WTC11 (cell line): ENCODE results near the gene CUL1. TPM values are rescaled to one million over a fixed set of nuclear protein-coding genes. Genes with fewer than 3 reads are reported as not detected.

Experiments used
- ATAC-seq: fragments of 200-7000 bp; cut with Tn5 transposase; 2 replicates; pipeline ENCODE4 v1.10.0; 2021; ENCODE audit warnings: mild to moderate bottlenecking, moderate library complexity
- CTCF ChIA-PET: fragments of 300-600 bp; sonication (Branson Sonifier 250); formaldehyde crosslinking; loops from one replicate; lab custom pipeline; 2021; ENCODE audit warnings: antibody characterized with exemption; lab: Charles Lee
- POLR2A ChIA-PET: fragments of 350-600 bp; sonication (Branson Sonifier 250); formaldehyde crosslinking; loops from one replicate; lab custom pipeline; 2021; ENCODE audit warnings: antibody characterized with exemption; lab: Charles Lee
- DNase-seq: peaks from one replicate; pipeline ENCODE4 v3.0.0; 2021; ENCODE audit warnings: low spot score
- H3K27ac Mint-ChIP-seq: 2 replicates; pipeline ENCODE4 v1.8.0; 2021; ENCODE audit warnings: mixed read lengths
- H3K27me3 Mint-ChIP-seq: 2 replicates; pipeline ENCODE4 v1.8.0; 2021; ENCODE audit warnings: low read depth, mild to moderate bottlenecking, moderate library complexity, mixed read lengths
- H3K36me3 Mint-ChIP-seq: 2 replicates; pipeline ENCODE4 v1.8.0; 2021; ENCODE audit warnings: mixed read lengths
- H3K4me1 Mint-ChIP-seq: 2 replicates; pipeline ENCODE4 v1.8.0; 2022; ENCODE audit warnings: mixed read lengths
- H3K4me3 Mint-ChIP-seq: 2 replicates; pipeline ENCODE4 v1.8.0; 2021; ENCODE audit warnings: mild to moderate bottlenecking, moderate library complexity, mixed read lengths
- H3K9me3 Mint-ChIP-seq: 2 replicates; pipeline ENCODE4 v1.8.0; 2021; ENCODE audit warnings: mixed read lengths
- ATF2 ChIP-seq: sonication (generic); formaldehyde crosslinking; IDR thresholded peaks from 2 replicates; pipeline ENCODE4 v1.8.1; 2022; ENCODE audit warnings: low read depth, missing genetic modification reagents, borderline replicate concordance
- CBFB ChIP-seq: sonication (generic); formaldehyde crosslinking; IDR thresholded peaks from 2 replicates; pipeline ENCODE4 v1.8.1; 2022; ENCODE audit warnings: mild to moderate bottlenecking, low read depth, missing genetic modification reagents
- EMX1 ChIP-seq: fragments of 250-450 bp; sonication (Bioruptor Pico); IDR thresholded peaks from 2 replicates; pipeline ENCODE4 v1.8.0; 2021; ENCODE audit warnings: mild to moderate bottlenecking
- ETV6 ChIP-seq: sonication (generic); formaldehyde crosslinking; IDR thresholded peaks from 2 replicates; pipeline ENCODE4 v1.8.1; 2022; ENCODE audit warnings: mild to moderate bottlenecking, missing genetic modification reagents
- FOXJ3 ChIP-seq: sonication (generic); formaldehyde crosslinking; IDR thresholded peaks from 2 replicates; pipeline ENCODE4 v1.9.0; 2021; ENCODE audit warnings: missing genetic modification reagents, mild to moderate bottlenecking, borderline replicate concordance
- HMGXB4 ChIP-seq: sonication (generic); formaldehyde crosslinking; IDR thresholded peaks from 2 replicates; pipeline ENCODE4 v1.8.1; 2023; ENCODE audit warnings: mild to moderate bottlenecking, moderate library complexity, missing genetic modification reagents
- KAT7 ChIP-seq: sonication (generic); formaldehyde crosslinking; IDR thresholded peaks from 2 replicates; pipeline ENCODE4 v1.8.1; 2023; ENCODE audit warnings: missing genetic modification reagents, mild to moderate bottlenecking, borderline replicate concordance
- MLX ChIP-seq: sonication (generic); formaldehyde crosslinking; IDR thresholded peaks from 2 replicates; pipeline ENCODE4 v1.8.1; 2023; ENCODE audit warnings: mild to moderate bottlenecking, missing genetic modification reagents, moderate library complexity
- MYBL2 ChIP-seq: sonication (generic); formaldehyde crosslinking; IDR thresholded peaks from 2 replicates; pipeline ENCODE4 v1.8.1; 2023; ENCODE audit warnings: mild to moderate bottlenecking, moderate library complexity, missing genetic modification reagents
- PRDM15 ChIP-seq: sonication (generic); formaldehyde crosslinking; IDR thresholded peaks from 2 replicates; pipeline ENCODE4 v1.8.0; 2022; ENCODE audit warnings: missing genetic modification reagents
- RELA ChIP-seq: sonication (generic); formaldehyde crosslinking; IDR thresholded peaks from 2 replicates; pipeline ENCODE4 v1.8.1; 2022; ENCODE audit warnings: missing genetic modification reagents, mild to moderate bottlenecking, borderline replicate concordance
- SOX15 ChIP-seq: fragments of 250-450 bp; sonication (Bioruptor Pico); IDR thresholded peaks from 2 replicates; pipeline ENCODE4 v1.9.0; 2021; ENCODE audit warnings: mild to moderate bottlenecking
- TEAD1 ChIP-seq: sonication (generic); formaldehyde crosslinking; IDR thresholded peaks from 2 replicates; pipeline ENCODE4 v1.8.0; 2022; ENCODE audit warnings: mild to moderate bottlenecking, missing genetic modification reagents
- ZBTB43 ChIP-seq: sonication (generic); formaldehyde crosslinking; IDR thresholded peaks from 2 replicates; pipeline ENCODE4 v1.8.1; 2023; ENCODE audit warnings: mild to moderate bottlenecking, missing genetic modification reagents
- ZNF219 ChIP-seq: sonication (generic); formaldehyde crosslinking; IDR thresholded peaks from 2 replicates; pipeline ENCODE4 v1.8.0; 2023; ENCODE audit warnings: missing genetic modification reagents, mild to moderate bottlenecking, borderline replicate concordance
- ZNF317 ChIP-seq: sonication (generic); formaldehyde crosslinking; IDR thresholded peaks from 2 replicates; pipeline ENCODE4 v1.8.1; 2023; ENCODE audit warnings: low read depth, mild to moderate bottlenecking, moderate library complexity, missing genetic modification reagents, borderline replicate concordance
- ZNF423 ChIP-seq: fragments of 250-450 bp; sonication (Bioruptor Pico); IDR thresholded peaks from 2 replicates; pipeline ENCODE4 v2.1.2; 2022; ENCODE audit warnings: mild to moderate bottlenecking, moderate library complexity
- total RNA-seq: library from RNA; stranded (reverse); gene quantifications from 3 replicates; pipeline ENCODE4 v1.2.3, GENCODE V29; 2021

Gene CUL1
- total RNA-seq, 1 experiment from 2014 or later, result 50.5 TPM

- Mint-ChIP-seq H3K27ac (no peak overlapping the region), H3K36me3 (no peaks in the 10 kb centered on the region), H3K4me3 (no peak overlapping the region), H3K27me3 (no peaks in the 10 kb centered on the region; the same call in 1 of the 2 replicates), H3K4me1 (no peaks in the 10 kb centered on the region)
- POLR2A ChIA-PET, result no interaction called here
- DNase-seq (no peak), ATAC-seq (no peak)
- CTCF ChIA-PET, result no interaction called here
- no peak for TF ChIP-seq EMX1 (CRISPR knock-in tag)
- no peak for TF ChIP-seq ETV6 (CRISPR knock-in tag)
- no peak for TF ChIP-seq ATF2 (CRISPR knock-in tag)
- TF ChIP-seq HMGXB4, result no peak
- TF ChIP-seq MYBL2, result no peak
- TF ChIP-seq TEAD1 (CRISPR knock-in tag), result no peak
- TF ChIP-seq ZNF423 (CRISPR knock-in tag), result no peak
- no peak for TF ChIP-seq ZBTB43 (CRISPR knock-in tag)
- TF ChIP-seq MLX (CRISPR knock-in tag), result no peak
- TF ChIP-seq FOXJ3 (CRISPR knock-in tag), result no peak
- TF ChIP-seq ZNF317 (CRISPR knock-in tag), result no peak
- TF ChIP-seq, all 79 proteins: peak for 0
- no peaks in the 10 kb centered on the region for H3K9me3 Mint-ChIP-seq
Observed at GRCh38 chr7:148650232-148650858, 48.4 kb upstream of the CUL1 start.

- ChIA-PET POLR2A (no interaction called here), CTCF (no interaction called here)
- DNase-seq (no peak), ATAC-seq (no peak)
- H3K4me1 Mint-ChIP-seq, result no peaks in the 10 kb centered on the region
- H3K27ac Mint-ChIP-seq, result no peak overlapping the region
- TF ChIP-seq KAT7 (CRISPR knock-in tag), result no peak
- H3K27me3 Mint-ChIP-seq, result no peaks in the 10 kb centered on the region
- no peaks in the 10 kb centered on the region for H3K9me3 Mint-ChIP-seq
- H3K36me3 Mint-ChIP-seq, result no peaks in the 10 kb centered on the region
- no peak overlapping the region for H3K4me3 Mint-ChIP-seq
Observed at GRCh38 chr7:148652773-148653172, 45.9 kb upstream of the CUL1 start.

GRCh38 chr7:148657929-148658328, 40.8 kb upstream of the CUL1 start:
- no peaks in the 10 kb centered on the region for H3K36me3 Mint-ChIP-seq
- no peaks in the 10 kb centered on the region for H3K4me1 Mint-ChIP-seq
- no peaks in the 10 kb centered on the region for H3K27me3 Mint-ChIP-seq
- peaks cover 4% of the 10 kb centered on the region for H3K9me3 Mint-ChIP-seq
- no peak for ATAC-seq
- no peak overlapping the region for H3K27ac Mint-ChIP-seq
- no peak overlapping the region for H3K4me3 Mint-ChIP-seq
- CTCF ChIA-PET, result interaction anchor here (1.3 kb wide), 1 partner anchor 90 kb away, joined by 4 read pairs; no protein-coding TSS in a partner anchor
- POLR2A ChIA-PET, result no interaction called here
- no peak for TF ChIP-seq FOXJ3 (CRISPR knock-in tag)
- TF ChIP-seq RELA (CRISPR knock-in tag), result no peak
- no peak for TF ChIP-seq PRDM15 (CRISPR knock-in tag)
- TF ChIP-seq CBFB (CRISPR knock-in tag), result no peak
- no peak for TF ChIP-seq ZNF219 (CRISPR knock-in tag)
- no peak for TF ChIP-seq SOX15 (CRISPR knock-in tag)
- TF ChIP-seq, all 79 proteins: peak for 0
- no peak for DNase-seq
